Measurements from ENCODE around the gene MAP2K3. TPM values are rescaled to one million over a fixed set of nuclear protein-coding genes. Genes with fewer than 3 reads are reported as not detected.

MAP2K3 gene
- polyA plus RNA-seq, 1 donor from 2014 or later: 5.3 TPM

- TF ChIP-seq TAF1 (IDR thresholded peaks at IDR 0.05; ENCODE audit: low read depth) (no peak), MXI1 (conservative IDR thresholded peaks at IDR 0.05; ENCODE audit: poor library complexity, severe bottlenecking) (no peak), EP300 (conservative IDR thresholded peaks at IDR 0.05; ENCODE audit: poor library complexity, severe bottlenecking) (no peak), SMC3 (conservative IDR thresholded peaks at IDR 0.05; ENCODE audit: poor library complexity) (no peak), REST (IDR thresholded peaks at IDR 0.05; ENCODE audit: borderline replicate concordance) (no peak), EZH2 (IDR thresholded peaks at IDR 0.05; ENCODE audit: borderline replicate concordance, insufficient read depth, low read length, poor library complexity, severe bottlenecking) (no peak), POLR2AphosphoS5 (IDR thresholded peaks at IDR 0.05) (no peak), RAD21 (conservative IDR thresholded peaks at IDR 0.05) (no peak), CTCF (IDR thresholded peaks at IDR 0.05; ENCODE audit: poor library complexity, severe bottlenecking) (no peak)
- no peaks in the 10 kb centered on the region for H3K9me3 ChIP-seq (ENCODE audit: low read length)
- no peaks in the 10 kb centered on the region for H3K36me3 ChIP-seq (ENCODE audit: insufficient read depth, low read length)
- no peak overlapping the region for H3K4me3 ChIP-seq (ENCODE audit: low read length)
- no peak overlapping the region for H3K27ac ChIP-seq (ENCODE audit: low read length)
- H2AFZ ChIP-seq (ENCODE audit: low read depth, low read length): no peak overlapping the region
- no peak overlapping the region for H3K4me2 ChIP-seq (ENCODE audit: low read length)
- peaks cover 22% of the 10 kb centered on the region for H3K79me2 ChIP-seq (replicated peaks; ENCODE audit: insufficient read depth, low read length)
- H4K20me1 ChIP-seq (ENCODE audit: insufficient read depth): no peaks in the 10 kb centered on the region
- no peaks in the 10 kb centered on the region for H3F3A ChIP-seq (ENCODE audit: insufficient read depth, low read length, poor library complexity, severe bottlenecking)
- no peaks in the 10 kb centered on the region for H3K9me2 ChIP-seq (ENCODE audit: insufficient read depth, low read length)
- no peak overlapping the region for H3K9ac ChIP-seq (ENCODE audit: low read length)
- peaks cover 5% of the 10 kb centered on the region for H3K27me3 ChIP-seq (ENCODE audit: insufficient read depth, low read depth, low read length)
Observed at GRCh38 chr17:21282231-21282630, 2.3 kb upstream of the MAP2K3 start.

GRCh38 chr17:21282850-21283249 is 1.7 kb upstream of the MAP2K3 start:
- no peak overlapping the region for H3K9ac ChIP-seq (ENCODE audit: low read length)
- H3K4me3 ChIP-seq (ENCODE audit: low read length): no peak overlapping the region
- no peaks in the 10 kb centered on the region for H3F3A ChIP-seq (ENCODE audit: insufficient read depth, low read length, poor library complexity, severe bottlenecking)
- H3K36me3 ChIP-seq (ENCODE audit: insufficient read depth, low read length): no peaks in the 10 kb centered on the region
- no peak for TF ChIP-seq SMC3 (conservative IDR thresholded peaks at IDR 0.05; ENCODE audit: poor library complexity)
- TF ChIP-seq POLR2AphosphoS5 (IDR thresholded peaks at IDR 0.05): no peak
- no peak for TF ChIP-seq REST (IDR thresholded peaks at IDR 0.05; ENCODE audit: borderline replicate concordance)
- TF ChIP-seq EZH2 (IDR thresholded peaks at IDR 0.05; ENCODE audit: borderline replicate concordance, insufficient read depth, low read length, poor library complexity, severe bottlenecking): no peak
- no peak for TF ChIP-seq MXI1 (conservative IDR thresholded peaks at IDR 0.05; ENCODE audit: poor library complexity, severe bottlenecking)
- no peak for TF ChIP-seq TAF1 (IDR thresholded peaks at IDR 0.05; ENCODE audit: low read depth)
- no peak for TF ChIP-seq EP300 (conservative IDR thresholded peaks at IDR 0.05; ENCODE audit: poor library complexity, severe bottlenecking)
- no peak for TF ChIP-seq CTCF (IDR thresholded peaks at IDR 0.05; ENCODE audit: poor library complexity, severe bottlenecking)
- TF ChIP-seq RAD21 (conservative IDR thresholded peaks at IDR 0.05): no peak
- H3K79me2 ChIP-seq (replicated peaks; ENCODE audit: insufficient read depth, low read length): peaks cover 23% of the 10 kb centered on the region
- H3K27ac ChIP-seq (ENCODE audit: low read length): no peak overlapping the region
- H3K4me2 ChIP-seq (ENCODE audit: low read length): no peak overlapping the region
- no peaks in the 10 kb centered on the region for H3K27me3 ChIP-seq (ENCODE audit: insufficient read depth, low read depth, low read length)
- no peaks in the 10 kb centered on the region for H3K9me3 ChIP-seq (ENCODE audit: low read length)
- H2AFZ ChIP-seq (ENCODE audit: low read depth, low read length): no peak overlapping the region
- H3K9me2 ChIP-seq (ENCODE audit: insufficient read depth, low read length): no peaks in the 10 kb centered on the region
- no peaks in the 10 kb centered on the region for H4K20me1 ChIP-seq (ENCODE audit: insufficient read depth)

All from neural cell (in vitro differentiated cells).